NB4 (cell line): Measurements from ENCODE around the gene CABCOCO1.

Experiments used
- POLR2A ChIP-seq: IDR thresholded peaks from 2 replicates; pipeline ENCODE4 v1.6.1; 2011; ENCODE audit warnings: mild to moderate bottlenecking; ENCODE audit not compliant: insufficient read length; ENCODE audit errors: extremely low read depth
- TF ChIP-seq, protein P1 (sequence below): IDR thresholded peaks from 2 replicates; pipeline ENCODE4 v1.6.1; 2011; ENCODE audit warnings: low read depth, low read length

GRCh38 chr10:61789031-61789430 lies 126.3 kb downstream of the CABCOCO1 start:
- TF ChIP-seq POLR2A = no peak
- TF ChIP-seq, protein P1, sequence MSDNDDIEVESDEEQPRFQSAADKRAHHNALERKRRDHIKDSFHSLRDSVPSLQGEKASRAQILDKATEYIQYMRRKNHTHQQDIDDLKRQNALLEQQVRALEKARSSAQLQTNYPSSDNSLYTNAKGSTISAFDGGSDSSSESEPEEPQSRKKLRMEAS = no peak
